ENCODE results near the gene SRP68. TPM values are rescaled to one million over a fixed set of nuclear protein-coding genes. Genes with fewer than 3 reads are reported as not detected.
"Not testable (repeated sequence)": the region's sequence is repeated elsewhere in the genome, so short reads cannot be mapped to it uniquely, and the experiment has no call there.

Gene SRP68
- total RNA-seq, 1 experiment from 2014 or later = 21.3 TPM

- no peak for DNase-seq (ENCODE audit: low spot score)
Measured at GRCh38 chr17:76089680-76090516, 17.6 kb upstream of the SRP68 start.

GRCh38 chr17:76088868-76089576 is 16.7 kb upstream of the SRP68 start:
- DNase-seq (ENCODE audit: low spot score) = no peak

DNA sequence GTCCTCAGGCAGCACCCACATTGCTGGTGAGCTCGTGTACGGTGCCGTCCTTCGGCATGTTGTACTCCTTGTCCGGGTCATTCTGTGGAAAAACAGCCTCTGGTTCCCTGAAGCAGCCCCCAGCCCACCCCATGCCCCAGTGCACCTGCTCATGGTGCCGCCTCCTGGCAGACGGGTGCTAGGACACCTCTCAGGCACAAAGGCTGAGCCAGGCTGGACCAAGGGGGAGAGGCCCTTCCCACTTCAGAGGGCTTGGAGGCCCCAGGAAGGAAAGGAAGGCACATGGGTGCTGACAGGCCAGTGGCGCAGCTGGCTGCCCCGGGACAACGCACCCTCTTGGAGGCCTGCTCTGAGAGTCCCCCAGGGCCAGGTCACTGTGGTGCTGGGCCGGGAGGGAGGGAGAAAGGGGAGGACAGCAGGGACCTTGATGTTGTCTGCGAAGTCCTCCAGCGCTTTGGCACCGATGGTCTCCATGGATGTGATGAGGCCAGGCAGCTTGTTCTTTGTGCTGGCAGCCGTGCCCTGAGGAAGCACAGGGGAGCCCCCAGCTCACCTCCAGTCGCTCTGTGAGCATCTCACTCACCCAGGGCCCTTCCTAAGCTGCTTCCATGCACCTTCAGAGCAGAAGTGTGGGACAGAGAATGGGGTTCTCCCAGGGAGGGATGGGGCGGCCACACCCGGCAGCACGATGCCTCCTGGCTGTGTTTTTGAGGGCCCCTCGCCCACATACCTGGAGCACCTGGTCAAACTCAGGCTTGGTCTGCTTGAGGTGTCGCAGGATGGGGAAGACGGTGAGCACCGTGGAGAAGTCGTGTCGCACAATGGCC is 15.9 kb upstream of the SRP68 start:
- DNase-seq (ENCODE audit: low spot score) = no peak

GRCh38 chr17:76087531-76087930 is 15.2 kb upstream of the SRP68 start:
- no peak for DNase-seq (ENCODE audit: low spot score)

GRCh38 chr17:76086384-76086783 is 14.1 kb upstream of the SRP68 start:
- DNase-seq (ENCODE audit: low spot score) = no peak

GRCh38 chr17:76085731-76086366 is 13.5 kb upstream of the SRP68 start:
- no peak for DNase-seq (ENCODE audit: low spot score)

- no peak for DNase-seq (ENCODE audit: low spot score)
Measured at GRCh38 chr17:76085066-76085730, 12.9 kb upstream of the SRP68 start.

DNA sequence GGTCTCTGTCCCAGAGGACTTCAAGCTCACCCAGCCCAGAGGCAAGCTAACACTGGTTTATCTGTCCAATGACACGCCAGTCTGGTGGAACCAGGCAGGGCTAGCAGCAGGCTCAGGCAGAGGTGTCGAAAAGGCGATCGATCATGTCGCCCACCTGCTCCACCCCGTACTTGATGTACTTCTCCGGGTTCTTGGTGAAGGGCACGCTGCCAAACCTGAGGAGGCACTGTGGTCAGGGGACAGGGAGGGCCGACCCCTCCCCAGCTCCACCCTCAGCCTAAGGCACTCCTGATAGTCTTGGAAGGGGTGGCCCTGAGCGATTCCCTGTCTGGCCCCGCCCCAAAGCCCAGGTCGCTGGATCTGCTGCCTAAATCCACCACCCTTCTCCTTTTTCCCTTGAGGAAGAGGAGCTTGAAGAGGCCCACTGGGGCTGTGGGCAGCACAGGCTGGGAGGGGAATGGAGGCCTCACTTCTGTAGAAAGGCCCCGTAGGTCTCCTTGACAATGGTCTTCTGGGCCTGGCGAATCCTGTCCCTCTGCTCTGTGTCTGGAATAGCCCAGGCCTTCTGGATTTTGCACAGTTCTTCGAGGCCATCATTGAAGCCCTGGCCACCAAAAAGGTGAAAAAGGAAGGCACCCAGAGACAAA is 11.3 kb upstream of the SRP68 start:
- DNase-seq (ENCODE audit: low spot score) = no peak

DNA sequence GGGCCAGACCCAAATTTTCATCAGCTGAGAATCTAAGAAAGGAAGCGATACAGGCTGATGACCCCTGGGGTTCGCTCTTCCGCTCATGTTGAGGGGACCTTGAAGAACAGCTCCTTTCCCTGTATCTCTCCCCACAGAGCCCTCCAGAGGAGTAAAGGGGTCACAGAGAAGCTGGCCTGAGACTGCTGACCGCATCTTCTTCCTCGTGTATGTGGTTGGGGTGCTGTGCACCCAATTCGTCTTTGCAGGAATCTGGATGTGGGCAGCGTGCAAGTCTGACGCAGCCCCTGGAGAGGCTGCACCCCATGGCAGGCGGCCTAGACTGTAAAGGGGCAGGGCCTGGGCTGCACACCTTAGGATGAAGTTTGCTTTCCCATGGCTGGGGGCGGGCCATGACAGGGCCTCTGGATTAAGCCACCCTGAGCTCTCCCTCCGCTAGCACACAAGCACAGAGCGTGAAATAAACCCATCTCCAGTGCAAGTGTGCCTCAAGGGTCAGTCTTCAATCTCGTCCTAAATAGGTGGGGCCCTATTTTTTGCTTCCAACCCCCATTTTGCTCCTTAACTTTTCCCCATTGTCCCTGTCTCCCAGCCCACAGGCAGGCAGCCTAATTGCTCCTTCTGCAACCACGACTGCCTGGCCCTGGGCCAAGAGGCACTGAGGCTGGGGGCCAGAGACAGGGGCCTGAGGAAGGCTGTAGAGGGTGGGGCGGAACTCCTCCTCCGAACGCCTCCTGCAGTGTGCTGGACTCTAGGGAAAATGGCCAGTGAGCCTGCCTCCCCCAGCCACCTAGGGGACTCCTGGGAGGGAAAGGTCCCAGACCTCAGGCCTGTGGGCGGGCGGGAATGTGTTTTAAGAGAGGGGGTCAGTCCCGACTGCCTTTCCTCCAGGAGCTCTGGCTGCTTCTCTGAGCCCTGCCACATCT is 10.3 kb upstream of the SRP68 start:
- DNase-seq (ENCODE audit: low spot score) = no peak

GRCh38 chr17:76081295-76082210 is 9.2 kb upstream of the SRP68 start:
- no peak for DNase-seq (ENCODE audit: low spot score)

DNA sequence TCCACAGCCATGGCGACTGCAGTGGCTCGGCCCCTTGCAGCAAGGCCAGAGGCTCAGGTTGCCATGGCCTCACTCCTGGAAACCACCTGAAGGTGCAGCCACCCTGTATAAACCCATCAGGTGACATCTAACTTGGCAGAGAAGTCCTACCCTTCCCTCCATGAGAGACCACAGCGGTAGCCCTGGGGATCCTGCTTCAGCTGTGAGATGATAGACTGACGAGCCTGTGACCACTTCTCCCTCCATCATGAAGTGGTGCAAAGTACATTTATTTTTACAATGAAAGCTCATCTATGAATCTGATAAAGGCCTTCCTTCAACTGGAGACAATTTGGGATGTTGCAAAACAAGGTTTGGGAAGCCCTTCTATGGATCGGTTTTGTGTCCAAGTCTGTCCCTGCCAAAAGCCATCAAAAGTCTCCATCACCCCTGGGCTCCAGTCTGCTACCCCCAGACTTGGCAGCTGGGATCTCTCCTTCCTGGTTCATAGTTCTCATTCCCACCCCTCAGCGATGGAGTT is 8.5 kb upstream of the SRP68 start:
- DNase-seq (ENCODE audit: low spot score) = no peak

DNA sequence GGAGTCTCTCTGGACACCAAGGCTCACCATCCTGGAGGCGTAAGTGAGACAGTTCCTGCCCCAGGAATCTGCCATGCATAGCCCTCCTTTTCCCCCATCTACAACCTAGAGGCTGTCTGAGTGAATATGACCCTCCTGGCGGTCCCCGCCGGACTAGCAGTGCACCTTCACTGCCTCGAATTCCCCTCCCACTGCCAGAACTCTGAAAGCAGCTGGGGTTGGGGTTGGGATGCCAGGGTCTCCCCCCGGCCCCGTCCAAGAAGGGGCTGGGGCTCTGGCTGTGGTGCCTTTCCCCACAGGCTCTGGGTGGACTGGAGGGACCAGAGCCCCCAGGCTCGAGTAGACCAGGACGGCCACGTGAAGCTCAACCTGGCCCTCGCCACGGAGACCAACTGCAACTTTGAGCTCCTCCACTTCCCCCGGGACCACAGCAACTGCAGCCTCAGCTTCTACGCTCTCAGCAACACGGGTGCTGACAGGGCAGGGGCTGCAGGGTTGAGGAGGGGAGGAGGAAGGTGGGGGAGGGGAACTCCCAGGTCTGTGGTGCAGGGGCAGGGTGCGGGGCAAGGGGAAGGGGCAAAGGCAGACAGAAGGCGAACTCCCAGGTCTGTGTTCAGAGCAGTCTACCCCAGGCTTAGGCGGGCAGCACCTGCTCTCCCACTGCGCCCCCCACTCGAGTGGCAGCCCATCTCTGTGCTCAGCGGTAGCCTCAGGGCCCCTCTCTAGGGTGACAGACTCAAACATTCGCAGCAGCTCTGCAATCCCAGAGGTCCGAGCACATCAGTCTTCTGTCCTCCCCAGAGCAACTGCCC is 7.8 kb upstream of the SRP68 start:
- DNase-seq (ENCODE audit: low spot score) = no peak

- DNase-seq (ENCODE audit: low spot score) = no peak
Measured at GRCh38 chr17:76079535-76079955, 7.2 kb upstream of the SRP68 start.

DNA sequence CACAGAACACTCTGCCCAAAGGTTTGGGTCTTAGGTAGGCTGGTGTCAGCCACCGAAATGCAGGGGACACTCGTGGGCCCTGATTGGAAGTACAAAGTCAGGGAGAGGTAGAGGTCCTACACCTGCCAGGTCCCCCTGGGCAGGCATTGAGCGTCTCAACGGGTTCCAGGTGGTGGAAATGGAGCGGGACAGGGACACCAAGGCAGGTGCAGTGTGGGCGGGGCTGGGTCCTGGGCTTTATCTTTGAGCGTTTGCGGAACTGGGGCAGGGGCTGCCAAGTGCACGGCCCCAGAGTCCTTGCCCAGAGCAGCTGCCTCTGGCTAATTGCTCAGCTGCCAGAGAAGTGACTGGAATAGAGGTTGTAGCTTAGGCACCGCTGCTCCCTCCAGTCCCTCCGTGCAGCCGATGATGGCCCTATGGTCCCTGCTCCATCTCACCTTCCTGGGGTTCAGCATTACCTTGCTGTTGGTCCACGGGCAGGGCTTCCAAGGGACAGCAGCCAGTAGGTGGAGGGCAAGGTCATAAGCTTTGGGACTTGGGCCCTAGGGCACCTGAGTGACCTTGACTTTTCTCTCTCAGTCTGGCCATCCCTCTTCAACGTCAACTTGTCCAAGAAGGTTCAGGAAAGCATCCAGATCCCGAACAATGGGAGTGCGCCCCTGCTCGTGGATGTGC is 6.7 kb upstream of the SRP68 start, which contains the start of gene ZACN:
ZACN (plus strand) TSS at position 323 of the 675 bp plus-strand sequence; CDS start at position 406, 83 bp downstream.
- no peak for DNase-seq (ENCODE audit: low spot score)

DNA sequence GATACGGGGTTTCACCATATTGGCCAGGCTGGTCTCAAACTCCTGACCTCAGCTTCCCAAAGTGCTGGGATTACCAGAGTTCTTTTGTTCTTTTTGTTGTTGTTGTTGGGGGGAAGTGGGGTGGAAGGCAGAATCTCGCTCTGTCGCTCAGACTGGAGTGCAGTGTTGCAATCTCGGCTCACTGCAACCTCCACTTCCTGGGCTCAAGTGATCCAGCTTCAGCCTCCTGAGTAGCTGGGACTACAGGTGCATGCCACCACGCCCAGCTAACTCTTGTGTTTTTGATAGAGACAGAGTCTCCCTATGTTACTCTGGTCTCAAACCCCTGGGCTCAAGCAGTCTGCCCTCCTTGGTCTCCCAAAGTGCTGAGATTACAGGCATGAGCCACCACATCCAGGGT is 6.1 kb upstream of the SRP68 start:
- not testable (repeated sequence) for DNase-seq (ENCODE audit: low spot score)

- DNase-seq (ENCODE audit: low spot score) = no peak
Measured at GRCh38 chr17:76077584-76078110, 5.3 kb upstream of the SRP68 start.

All from HT-29 (cell line).